T-helper 2 cell treated with Interferon-gamma antibody and Interleukin-4, amounts not matched to agents 5 μg/mL and 100 μg/mL, for 36 hours (primary cell): ENCODE data around the gene BRIP1.
"Not testable (repeated sequence)": the region's sequence is repeated elsewhere in the genome, so short reads cannot be mapped to it uniquely, and the experiment has no call there.

Source experiments
- DNase-seq: peaks from one replicate; pipeline ENCODE4 v3.0.0; 2021; ENCODE audit warnings: low spot score
- H3K27ac Mint-ChIP-seq: one replicate; pipeline ENCODE4 v1.8.0; 2021; ENCODE audit warnings: mild to moderate bottlenecking, mixed read lengths
- H3K27me3 Mint-ChIP-seq: one replicate; pipeline ENCODE4 v1.8.0; 2021; ENCODE audit warnings: low read depth, mixed read lengths
- H3K36me3 Mint-ChIP-seq: one replicate; pipeline ENCODE4 v1.8.0; 2021; ENCODE audit warnings: low read depth, mixed read lengths
- H3K4me1 Mint-ChIP-seq: one replicate; pipeline ENCODE4 v1.8.0; 2021; ENCODE audit warnings: low read depth, mixed read lengths
- H3K4me3 Mint-ChIP-seq: one replicate; pipeline ENCODE4 v1.8.0; 2022; ENCODE audit warnings: mild to moderate bottlenecking, moderate library complexity, mixed read lengths
- H3K9me3 Mint-ChIP-seq: one replicate; pipeline ENCODE4 v1.8.0; 2021; ENCODE audit warnings: mixed read lengths

BRIP1 gene

DNA sequence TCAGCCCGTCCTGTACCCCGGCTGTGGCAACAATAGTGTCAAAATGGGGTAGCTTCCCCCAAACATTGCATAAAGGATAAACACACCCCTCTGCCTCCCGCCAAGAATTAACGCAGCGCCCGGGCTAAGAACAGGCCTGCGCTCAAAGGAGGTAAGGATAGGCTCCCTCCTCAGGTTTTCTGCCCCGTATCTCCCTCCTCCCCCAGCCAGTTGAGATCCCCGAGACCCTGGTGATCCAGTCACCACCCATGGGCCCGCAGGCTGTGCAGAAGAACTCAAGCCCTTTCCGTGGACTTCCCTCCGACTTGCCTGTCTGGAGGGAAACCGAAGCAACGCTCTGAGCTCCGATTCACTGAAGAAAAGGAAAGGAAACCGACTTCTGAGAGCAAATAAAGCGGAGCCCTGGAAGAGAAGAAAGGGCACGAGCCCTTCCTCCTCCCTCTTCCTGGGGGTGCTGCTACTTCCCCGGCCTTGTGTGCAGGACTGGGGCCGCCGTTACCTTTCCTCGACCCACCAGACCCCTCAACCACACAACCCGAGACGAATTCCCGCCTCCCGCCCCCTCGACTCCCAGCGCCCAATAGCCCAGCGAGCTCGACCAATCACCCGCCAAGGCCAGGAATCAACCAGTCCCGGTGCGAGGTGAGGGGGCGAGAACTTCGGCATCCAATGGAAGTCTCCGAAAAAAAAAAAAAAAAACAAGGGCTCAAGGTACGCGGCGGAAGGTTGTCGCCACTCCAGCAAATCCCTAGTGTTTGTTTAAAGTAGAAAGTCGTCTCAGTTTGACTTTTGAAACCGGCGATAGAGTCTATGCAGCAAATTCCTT is at the start of gene BRIP1:
TSS of gene BRIP1 (minus strand) at position 554 of the 826 bp plus-strand sequence. CDS start 1,989 bp downstream, outside the sequence.
- peak within 1 kb of the TSS; percentile 99 for H3K4me3 Mint-ChIP-seq
- H3K9me3 Mint-ChIP-seq: no peaks in the 10 kb centered on the region
- H3K27me3 Mint-ChIP-seq: no peaks in the 10 kb centered on the region
- H3K4me1 Mint-ChIP-seq: peaks cover 30% of the 10 kb centered on the region
- H3K36me3 Mint-ChIP-seq: peaks cover 10% of the 10 kb centered on the region
- DNase-seq: peak; percentile 89
- peak within 1 kb of the TSS; percentile 95 for H3K27ac Mint-ChIP-seq

DNA sequence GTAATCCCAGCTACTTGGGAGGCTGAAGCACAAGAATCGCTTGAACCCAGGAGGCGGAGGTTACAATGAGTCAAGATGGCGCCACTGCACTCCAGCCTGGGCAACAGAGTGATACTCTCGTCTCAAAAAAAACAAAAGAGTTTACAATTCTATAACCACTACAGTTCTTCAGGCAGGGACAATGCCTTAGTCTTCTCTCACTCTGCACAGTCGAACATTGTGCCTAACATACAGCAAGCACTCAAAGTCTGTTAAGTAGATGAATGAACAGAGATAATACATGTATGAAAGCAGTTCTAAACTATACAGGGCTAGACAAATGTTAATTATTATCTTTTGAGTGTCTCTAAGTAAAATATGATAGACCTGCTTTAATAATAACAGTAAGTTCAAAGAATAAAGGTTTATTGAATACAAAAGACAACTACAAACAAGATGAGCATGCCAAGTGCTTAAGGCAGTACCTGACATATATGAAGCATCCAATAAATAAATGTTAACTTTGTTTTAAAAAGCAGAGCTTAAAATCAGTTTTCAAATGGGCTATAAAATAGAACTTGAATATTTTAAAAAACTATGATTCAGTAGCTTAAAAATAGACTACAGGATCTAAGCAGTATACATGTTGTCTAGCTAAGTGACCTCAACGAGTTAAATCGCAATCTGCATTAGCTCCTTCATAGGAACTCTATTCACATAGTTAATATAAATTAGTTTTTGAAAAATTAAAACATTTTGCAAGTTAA is 45.1 kb upstream of the BRIP1 start:
- Mint-ChIP-seq H3K27ac (no peak overlapping the region), H3K4me3 (no peak overlapping the region), H3K27me3 (no peaks in the 10 kb centered on the region), H3K36me3 (peaks cover 39% of the 10 kb centered on the region), H3K9me3 (no peaks in the 10 kb centered on the region), H3K4me1 (no peaks in the 10 kb centered on the region)
- DNase-seq: no peak

DNA sequence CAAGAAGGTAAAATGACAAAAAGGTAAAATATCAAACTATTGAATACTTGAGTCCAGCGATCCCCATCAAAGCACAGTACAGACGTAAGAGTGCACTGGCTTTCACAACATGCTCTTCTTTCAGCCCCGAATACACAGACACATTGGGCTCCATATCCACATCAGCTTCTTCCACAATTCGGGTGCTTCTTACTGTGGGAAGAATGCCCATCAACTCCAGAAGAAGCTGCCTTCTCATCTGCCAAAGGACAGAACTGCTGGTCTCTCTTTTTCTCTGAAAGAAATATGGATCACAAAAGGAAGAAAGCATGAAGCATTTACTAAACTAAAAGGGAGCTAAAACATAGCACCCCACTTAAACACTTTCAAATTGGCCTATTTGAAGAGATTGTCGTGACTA is 44.0 kb upstream of the BRIP1 start:
- Mint-ChIP-seq H3K9me3 (no peaks in the 10 kb centered on the region), H3K4me1 (no peaks in the 10 kb centered on the region), H3K36me3 (peaks cover 46% of the 10 kb centered on the region), H3K27me3 (no peaks in the 10 kb centered on the region), H3K4me3 (no peak overlapping the region), H3K27ac (no peak overlapping the region)
- no peak for DNase-seq

DNA sequence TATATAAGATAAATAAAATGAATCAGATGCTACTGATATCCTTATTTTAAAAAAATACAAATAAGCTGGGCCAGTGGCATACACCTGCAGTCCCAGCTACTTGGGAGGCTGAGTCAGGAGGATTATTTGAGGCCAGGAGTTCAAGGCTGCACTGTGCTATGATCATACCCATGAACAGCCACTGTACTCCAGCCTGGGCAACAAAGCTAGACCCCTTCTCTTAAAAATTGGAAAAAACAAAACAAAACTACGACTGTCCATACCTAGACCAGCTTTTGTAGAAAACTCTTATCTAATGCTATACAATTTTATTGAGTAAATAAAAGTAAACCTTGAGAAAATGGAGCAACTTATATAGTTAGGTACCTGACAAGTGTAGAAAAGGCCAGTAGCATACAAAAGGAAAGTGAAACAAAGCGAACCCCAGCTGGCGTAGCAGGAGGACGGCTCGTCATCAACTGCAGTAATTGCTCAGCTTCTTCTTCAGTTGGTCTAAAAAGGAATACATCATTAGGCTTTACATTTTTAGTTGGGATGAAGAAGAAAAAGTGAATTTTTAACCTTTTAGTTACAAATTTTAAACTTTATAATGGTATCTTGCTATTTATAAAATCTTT is 40.9 kb upstream of the BRIP1 start:
- no peak for DNase-seq

DNA sequence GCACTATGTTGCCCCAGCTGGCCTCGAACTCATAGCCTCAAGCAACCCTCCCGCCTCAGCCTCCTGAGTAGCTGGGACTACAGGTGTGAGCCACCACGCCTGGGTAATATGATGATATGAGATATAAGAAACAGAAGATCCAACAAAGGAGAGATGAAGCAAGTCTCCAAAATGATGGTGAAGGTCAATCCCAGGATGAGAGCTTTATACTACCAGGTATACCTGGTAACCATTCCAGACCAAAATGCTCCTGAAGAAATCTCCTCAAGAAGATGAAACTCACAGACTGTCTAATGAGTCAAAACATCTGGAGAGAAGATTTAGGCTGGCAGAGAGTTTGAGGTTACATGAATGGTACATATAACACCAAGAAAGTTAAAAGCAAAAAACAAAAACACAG is 39.9 kb upstream of the BRIP1 start:
- H3K4me1 Mint-ChIP-seq: no peaks in the 10 kb centered on the region
- H3K4me3 Mint-ChIP-seq: no peak overlapping the region
- H3K27ac Mint-ChIP-seq: no peak overlapping the region
- no peak for DNase-seq
- no peaks in the 10 kb centered on the region for H3K9me3 Mint-ChIP-seq
- peaks cover 46% of the 10 kb centered on the region for H3K36me3 Mint-ChIP-seq
- no peaks in the 10 kb centered on the region for H3K27me3 Mint-ChIP-seq

More for the DNA sequence above, 40.9 kb upstream of the BRIP1 start:
- no peaks in the 10 kb centered on the region for H3K27me3 Mint-ChIP-seq
- H3K4me1 Mint-ChIP-seq: no peaks in the 10 kb centered on the region
- no peaks in the 10 kb centered on the region for H3K9me3 Mint-ChIP-seq
- peak overlapping the region; percentile 50 for H3K4me3 Mint-ChIP-seq
- H3K27ac Mint-ChIP-seq: peak overlapping the region; percentile 79
- peaks cover 47% of the 10 kb centered on the region for H3K36me3 Mint-ChIP-seq

DNA sequence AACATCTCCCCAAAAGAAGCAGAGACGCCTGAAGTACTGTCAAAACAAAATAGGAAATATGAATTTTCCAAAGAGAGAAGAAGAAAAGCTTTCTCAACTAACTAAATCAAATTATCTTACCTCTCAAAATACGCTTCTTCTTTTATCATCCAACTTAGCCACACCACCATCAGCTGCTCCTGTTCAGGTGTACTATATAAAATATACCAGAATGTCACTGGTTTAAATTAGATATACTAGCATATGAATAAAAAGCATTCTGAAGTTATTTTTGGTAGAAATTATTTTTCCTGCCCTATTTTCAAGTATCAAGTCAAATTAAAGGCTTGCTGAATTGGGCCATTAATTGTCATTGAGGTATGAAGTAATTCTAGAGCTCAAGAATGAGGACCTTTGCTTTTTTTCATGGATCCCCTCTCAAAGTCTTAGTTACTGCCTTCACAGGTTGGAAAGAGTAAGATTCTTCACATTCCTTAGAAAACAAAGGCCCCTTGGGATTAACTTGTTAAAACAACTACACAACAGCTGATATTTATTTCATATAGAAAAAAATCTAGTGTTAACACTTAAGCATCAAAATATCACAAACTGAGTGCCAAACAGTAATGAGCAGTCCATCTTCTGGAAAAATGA is 34.3 kb upstream of the BRIP1 start:
- Mint-ChIP-seq H3K4me1 (no peaks in the 10 kb centered on the region), H3K27me3 (no peaks in the 10 kb centered on the region), H3K36me3 (peaks cover 30% of the 10 kb centered on the region), H3K4me3 (no peak overlapping the region), H3K27ac (no peak overlapping the region), H3K9me3 (no peaks in the 10 kb centered on the region)
- no peak for DNase-seq

DNA sequence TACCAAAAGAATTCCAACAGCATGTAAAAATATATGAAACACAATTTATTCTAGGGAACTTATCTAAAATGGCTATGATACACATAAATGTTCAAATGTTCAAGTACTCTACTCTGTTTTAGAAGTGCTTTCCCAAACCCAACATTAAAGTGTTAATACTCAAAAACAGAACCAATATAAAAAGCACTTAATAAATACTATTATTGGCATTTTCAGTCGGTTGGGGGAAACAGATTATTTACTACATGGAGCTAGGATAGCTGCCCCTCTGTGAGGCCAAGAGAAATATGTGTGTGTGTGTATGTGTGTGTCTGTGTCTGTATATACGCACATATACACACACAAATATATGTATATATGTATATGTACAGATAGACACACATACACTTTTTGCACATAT is 32.1 kb upstream of the BRIP1 start:
- no peak overlapping the region for H3K4me3 Mint-ChIP-seq
- DNase-seq: no peak
- H3K4me1 Mint-ChIP-seq: no peaks in the 10 kb centered on the region
- no peaks in the 10 kb centered on the region for H3K9me3 Mint-ChIP-seq
- H3K27ac Mint-ChIP-seq: no peak overlapping the region
- H3K36me3 Mint-ChIP-seq: peaks cover 21% of the 10 kb centered on the region
- H3K27me3 Mint-ChIP-seq: no peaks in the 10 kb centered on the region

DNA sequence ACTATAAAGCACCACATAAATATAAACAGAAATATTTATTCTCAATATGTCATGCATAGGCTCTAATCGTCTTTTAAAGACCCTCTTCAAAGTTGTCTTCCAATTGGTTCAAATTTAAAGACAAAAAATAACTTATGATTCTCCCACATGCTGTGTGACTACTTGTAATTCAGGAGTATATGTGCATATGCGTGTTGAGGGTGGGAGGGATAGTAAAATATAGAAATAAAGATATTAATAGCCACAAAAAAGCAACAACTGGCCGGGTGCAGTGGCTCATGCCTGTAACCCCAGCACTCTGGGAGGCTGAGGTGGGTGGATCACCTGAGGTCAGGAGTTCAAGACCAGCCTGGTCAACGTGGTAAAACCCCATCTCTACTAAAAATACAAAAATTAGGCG is 31.0 kb upstream of the BRIP1 start:
- H3K27ac Mint-ChIP-seq, DNase-seq, H3K27me3 Mint-ChIP-seq, H3K4me3 Mint-ChIP-seq, H3K9me3 Mint-ChIP-seq, H3K4me1 Mint-ChIP-seq: not testable (repeated sequence)
- H3K36me3 Mint-ChIP-seq: peaks cover 19% of the 10 kb centered on the region

DNA sequence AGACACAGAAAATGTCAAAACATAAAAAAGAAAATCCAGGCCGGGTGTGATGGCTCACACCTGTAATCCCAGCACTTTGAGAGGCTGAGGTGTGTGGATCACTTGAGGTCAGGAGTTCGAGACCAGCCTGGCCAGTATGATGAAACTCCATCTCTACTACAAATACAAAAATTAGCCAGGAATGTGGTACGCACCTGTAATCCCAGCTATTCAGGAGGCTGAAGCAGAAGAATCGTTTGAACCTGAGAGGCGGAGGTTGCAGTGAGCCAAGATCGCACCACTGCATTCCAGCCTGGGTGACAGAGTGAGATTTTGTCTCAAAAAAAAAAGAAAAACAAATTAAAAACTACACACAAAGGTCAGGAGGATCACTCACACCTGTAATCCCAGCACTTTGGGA is 24.4 kb upstream of the BRIP1 start:
- peaks cover 25% of the 10 kb centered on the region for H3K36me3 Mint-ChIP-seq
- not testable (repeated sequence) for H3K9me3 Mint-ChIP-seq

DNA sequence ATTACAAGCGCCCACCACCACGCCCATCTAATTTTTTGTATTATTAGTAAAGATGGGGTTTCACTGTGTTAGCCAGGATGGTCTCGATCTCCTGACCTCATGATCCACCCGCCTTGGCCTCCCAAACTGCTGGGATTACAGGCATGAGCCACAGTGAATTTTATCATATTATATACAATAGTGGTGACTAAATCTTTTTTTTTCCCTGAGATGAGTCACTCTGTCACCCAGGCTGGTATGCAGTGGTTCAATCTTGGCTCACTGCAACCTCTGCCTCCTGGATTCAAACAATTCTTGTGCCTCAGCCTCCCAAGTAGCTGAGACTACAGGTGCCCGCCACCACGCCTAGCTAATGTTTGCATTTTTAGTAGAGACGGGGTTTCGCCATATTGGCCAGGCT is 22.5 kb upstream of the BRIP1 start:
- H3K27me3 Mint-ChIP-seq, H3K9me3 Mint-ChIP-seq, H3K27ac Mint-ChIP-seq, H3K4me1 Mint-ChIP-seq, DNase-seq, H3K4me3 Mint-ChIP-seq: not testable (repeated sequence)
- peaks cover 22% of the 10 kb centered on the region for H3K36me3 Mint-ChIP-seq

More for the DNA sequence above, 24.4 kb upstream of the BRIP1 start:
- H3K27me3 Mint-ChIP-seq, H3K4me3 Mint-ChIP-seq, H3K4me1 Mint-ChIP-seq, DNase-seq, H3K27ac Mint-ChIP-seq: not testable (repeated sequence)

DNA sequence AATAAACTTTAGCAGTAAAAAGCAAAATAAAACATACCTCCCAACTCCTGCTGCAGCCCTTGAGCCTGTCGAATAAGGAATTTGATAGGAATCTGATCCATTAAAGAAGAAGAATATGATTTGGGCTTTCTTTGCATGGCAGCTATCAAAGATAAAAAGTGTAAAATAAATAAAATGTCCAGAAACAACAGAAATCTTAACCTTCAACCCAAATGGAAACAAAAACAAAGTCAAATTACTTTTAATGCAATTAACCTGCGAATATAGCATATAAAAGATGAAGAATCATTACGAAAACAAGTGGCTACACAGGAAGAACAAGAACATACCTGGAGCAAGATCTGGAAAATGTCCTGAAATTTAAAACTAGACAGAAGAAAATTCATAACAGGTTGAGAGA is 21.5 kb upstream of the BRIP1 start:
- Mint-ChIP-seq H3K27ac (no peak overlapping the region), H3K9me3 (no peaks in the 10 kb centered on the region), H3K4me1 (no peaks in the 10 kb centered on the region), H3K36me3 (peaks cover 24% of the 10 kb centered on the region), H3K4me3 (no peak overlapping the region), H3K27me3 (no peaks in the 10 kb centered on the region)
- DNase-seq: no peak

DNA sequence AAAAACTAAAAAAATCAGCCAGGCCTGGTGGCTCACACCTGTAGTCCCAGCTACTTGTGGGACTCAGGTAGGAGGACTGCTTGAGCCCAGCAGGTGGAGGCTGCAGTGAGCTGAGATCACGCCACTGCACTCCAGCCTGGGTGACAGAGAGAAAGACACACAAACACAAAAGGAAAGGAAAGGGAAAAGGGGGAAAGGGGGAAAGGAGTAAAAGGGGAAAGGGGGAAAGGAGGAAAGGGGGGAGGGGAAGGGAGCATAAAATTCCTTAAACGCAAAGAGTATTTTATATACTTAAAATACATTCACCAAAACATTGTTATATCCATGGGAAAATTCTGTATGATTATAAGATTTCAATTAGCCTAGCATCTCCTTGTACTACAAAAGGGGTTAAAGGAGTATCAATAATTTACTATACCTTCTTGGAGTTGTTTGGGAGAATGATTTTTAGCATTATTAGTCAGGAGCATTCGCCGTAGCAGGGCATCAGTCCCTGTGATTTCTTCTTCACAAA is 17.3 kb upstream of the BRIP1 start:
- H3K4me3 Mint-ChIP-seq: no peak overlapping the region
- peaks cover 30% of the 10 kb centered on the region for H3K36me3 Mint-ChIP-seq
- no peaks in the 10 kb centered on the region for H3K9me3 Mint-ChIP-seq
- DNase-seq: no peak
- H3K27ac Mint-ChIP-seq: no peak overlapping the region
- no peaks in the 10 kb centered on the region for H3K4me1 Mint-ChIP-seq
- no peaks in the 10 kb centered on the region for H3K27me3 Mint-ChIP-seq

DNA sequence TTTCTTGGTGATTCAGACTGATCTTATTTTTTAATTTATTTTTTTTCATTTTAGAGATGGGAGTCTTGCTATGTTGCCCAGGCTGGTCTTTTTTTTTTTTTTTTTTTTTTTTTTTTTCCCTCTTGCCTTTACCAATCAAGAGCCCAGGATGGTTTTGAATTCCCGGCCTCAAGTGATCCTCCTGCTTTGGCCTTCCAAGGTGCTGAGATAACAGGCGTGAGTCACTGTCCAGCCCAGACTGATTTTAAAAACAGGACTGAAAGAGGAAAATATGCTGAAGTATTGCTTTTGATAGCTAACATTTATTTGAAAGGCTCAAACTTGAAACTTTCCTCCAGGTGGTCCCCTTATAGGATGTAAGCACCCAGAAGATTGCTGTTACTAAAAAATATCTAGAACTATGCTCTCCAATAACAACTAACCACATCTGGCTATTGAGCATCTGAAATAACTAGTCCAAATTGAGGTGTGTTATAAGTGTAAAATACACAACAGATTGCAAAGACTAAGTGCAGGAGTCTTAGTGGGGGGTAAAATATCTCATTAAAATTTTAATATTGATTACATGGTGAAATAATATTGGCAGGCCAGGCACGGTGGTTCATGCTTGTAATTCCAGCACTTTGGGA is 15.8 kb upstream of the BRIP1 start:
- Mint-ChIP-seq H3K27me3 (no peaks in the 10 kb centered on the region), H3K36me3 (peaks cover 28% of the 10 kb centered on the region), H3K27ac (no peak overlapping the region), H3K4me3 (no peak overlapping the region), H3K9me3 (no peaks in the 10 kb centered on the region), H3K4me1 (no peaks in the 10 kb centered on the region)
- DNase-seq: no peak
